Lung (tissue), 12 donors: ENCODE data around the gene DGCR2. TPM values are rescaled to one million over a fixed set of nuclear protein-coding genes. Genes with fewer than 3 reads are reported as not detected.
"Not testable (repeated sequence)": the region's sequence is repeated elsewhere in the genome, so short reads cannot be mapped to it uniquely, and the experiment has no call there.

ENCODE experiments used
- ATAC-seq: fragments of 200-7000 bp; cut with Tn5 transposase; one replicate; pipeline ENCODE4 v1.9.1; 2020; ENCODE audit warnings: moderate number of reproducible peaks; ENCODE audit not compliant: insufficient read depth, low FRiP score
- DNase-seq, 3 donors: peaks; one replicate each; pipeline ENCODE4 v3.0.0-alpha.2; 2013 to 2017
- H3K27ac ChIP-seq, 2 donors: one replicate each; pipeline ENCODE4 v1.5.1; 2013; ENCODE audit warnings: mild to moderate bottlenecking in 2 of 2, moderate library complexity in 2 of 2, control low read depth in 1 of 2, inconsistent platforms in 1 of 2, low read depth in 1 of 2, low read length in 1 of 2
- H3K27me3 ChIP-seq, 3 donors: one replicate each; pipeline ENCODE4 v1.5.1; 2013; ENCODE audit warnings: low read length in 2 of 3; ENCODE audit not compliant: control insufficient read depth in 3 of 3, insufficient read depth in 3 of 3
- H3K36me3 ChIP-seq, 4 donors: one replicate each; pipeline ENCODE4 v1.5.1; 2013; ENCODE audit warnings: low read length in 4 of 4, mild to moderate bottlenecking in 1 of 4, moderate library complexity in 1 of 4; ENCODE audit not compliant: control insufficient read depth in 4 of 4, insufficient read depth in 4 of 4
- H3K4me1 ChIP-seq, 5 donors: one replicate each; pipeline ENCODE4 v1.5.1; 2013; ENCODE audit warnings: low read length in 5 of 5, mild to moderate bottlenecking in 2 of 5, moderate library complexity in 1 of 5; ENCODE audit not compliant: control insufficient read depth in 5 of 5, insufficient read depth in 5 of 5
- H3K4me3 ChIP-seq: one replicate; pipeline ENCODE4 v1.5.1; 2013; ENCODE audit warnings: mild to moderate bottlenecking, control low read depth, moderate library complexity
- H3K9ac ChIP-seq, 2 donors: one replicate each; pipeline ENCODE4 v1.5.1; 2013; ENCODE audit warnings: low read length in 2 of 2, control low read depth in 1 of 2; ENCODE audit not compliant: insufficient read depth in 1 of 2
- H3K9me3 ChIP-seq, 4 donors: one replicate each; pipeline ENCODE4 v1.5.1; 2013; ENCODE audit warnings: low read length in 3 of 4, mild to moderate bottlenecking in 1 of 4, moderate library complexity in 1 of 4; ENCODE audit not compliant: control insufficient read depth in 4 of 4, insufficient read depth in 3 of 4
- WGBS, 2 donors: extraction: QIAGEN DNeasy Blood & Tissue Kit; methylation state at CpG; one replicate each; pipeline ENCODE4 v1.1.7; 2013; 5-methylcytosine and 5-hydroxymethylcytosine counted together
- polyA plus RNA-seq, 2 donors: library from polyadenylated mRNA; stranded (reverse); fragments of 200-250 nt; gene quantifications; one replicate each; pipeline ENCODE4 v1.2.1, GENCODE V29; 2013
- total RNA-seq, 2 donors: library from RNA; depleted of rRNA in 1 of 2; stranded (reverse); fragments of >200 nt in 1 of 2; gene quantifications; one replicate each; pipeline ENCODE4 v1.2.1, GENCODE V29; 2014 to 2021
- TF ChIP-seq, protein P1 (sequence below): IDR thresholded peaks from 2 replicates; pipeline ENCODE4 v1.5.1; 2012; ENCODE audit warnings: mild to moderate bottlenecking; ENCODE audit errors: control extremely low read depth, extremely low read depth
- donor health status: control.
- donor health status: control.
- donor health status: Bipolar disorder and iron deficiency.
- donor health status: healthy.
- donor health status: DM: yes; HTN: yes; CAD: no.

DGCR2 gene
- total and polyA plus RNA-seq, 4 donors = 40.4 to 77.4 (median 50.5) TPM

DNA sequence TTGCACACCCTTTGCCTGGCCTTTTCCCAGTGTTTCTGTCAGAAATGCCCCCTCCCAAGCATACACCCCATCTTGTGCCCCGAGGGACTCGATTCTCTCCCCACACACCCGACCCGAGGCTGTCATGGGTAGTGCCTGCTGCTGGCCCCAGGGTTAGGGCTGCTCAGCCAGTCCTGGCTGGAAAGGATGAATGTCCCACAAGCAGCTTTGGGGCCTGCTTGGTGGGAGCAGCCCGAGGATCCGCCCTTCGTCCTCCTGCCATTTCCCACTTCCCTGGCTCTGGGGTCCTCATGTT is 131.1 kb downstream of the DGCR2 start:
- DNase-seq = no peak
- 91% methylated on average over 7 of the region's 7 CpGs for WGBS, 2 donors
- peaks cover 0 to 2% (median 0%) of the 10 kb centered on the region in 4 donors for H3K9me3 ChIP-seq
- no peaks in the 10 kb centered on the region for H3K27me3 ChIP-seq
- no peak overlapping the region for H3K9ac ChIP-seq
- H3K4me1 ChIP-seq = no peaks in the 10 kb centered on the region
- no peak overlapping the region for H3K27ac ChIP-seq
- TF ChIP-seq, protein P1, sequence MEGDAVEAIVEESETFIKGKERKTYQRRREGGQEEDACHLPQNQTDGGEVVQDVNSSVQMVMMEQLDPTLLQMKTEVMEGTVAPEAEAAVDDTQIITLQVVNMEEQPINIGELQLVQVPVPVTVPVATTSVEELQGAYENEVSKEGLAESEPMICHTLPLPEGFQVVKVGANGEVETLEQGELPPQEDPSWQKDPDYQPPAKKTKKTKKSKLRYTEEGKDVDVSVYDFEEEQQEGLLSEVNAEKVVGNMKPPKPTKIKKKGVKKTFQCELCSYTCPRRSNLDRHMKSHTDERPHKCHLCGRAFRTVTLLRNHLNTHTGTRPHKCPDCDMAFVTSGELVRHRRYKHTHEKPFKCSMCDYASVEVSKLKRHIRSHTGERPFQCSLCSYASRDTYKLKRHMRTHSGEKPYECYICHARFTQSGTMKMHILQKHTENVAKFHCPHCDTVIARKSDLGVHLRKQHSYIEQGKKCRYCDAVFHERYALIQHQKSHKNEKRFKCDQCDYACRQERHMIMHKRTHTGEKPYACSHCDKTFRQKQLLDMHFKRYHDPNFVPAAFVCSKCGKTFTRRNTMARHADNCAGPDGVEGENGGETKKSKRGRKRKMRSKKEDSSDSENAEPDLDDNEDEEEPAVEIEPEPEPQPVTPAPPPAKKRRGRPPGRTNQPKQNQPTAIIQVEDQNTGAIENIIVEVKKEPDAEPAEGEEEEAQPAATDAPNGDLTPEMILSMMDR = no peak
- no peak for ATAC-seq
- H3K36me3 ChIP-seq = no peaks in the 10 kb centered on the region
- H3K4me3 ChIP-seq = no peak overlapping the region

- DNase-seq (no peak), ATAC-seq (no peak)
- no peaks in the 10 kb centered on the region for H3K4me1 ChIP-seq
- H3K9ac ChIP-seq = no peak overlapping the region
- TF ChIP-seq, protein P1 = no peak
- no peak overlapping the region for H3K4me3 ChIP-seq
- no peak overlapping the region for H3K27ac ChIP-seq
- H3K36me3 ChIP-seq = no peaks in the 10 kb centered on the region
- WGBS, 2 donors = 93 to 95% methylated on average over 23 of the region's 23 CpGs
- no peaks in the 10 kb centered on the region for H3K27me3 ChIP-seq
- peaks cover 0 to 2% (median 0%) of the 10 kb centered on the region in 4 donors for H3K9me3 ChIP-seq
Measured at GRCh38 chr22:18990355-18991137, 131.7 kb downstream of the DGCR2 start.

DNA sequence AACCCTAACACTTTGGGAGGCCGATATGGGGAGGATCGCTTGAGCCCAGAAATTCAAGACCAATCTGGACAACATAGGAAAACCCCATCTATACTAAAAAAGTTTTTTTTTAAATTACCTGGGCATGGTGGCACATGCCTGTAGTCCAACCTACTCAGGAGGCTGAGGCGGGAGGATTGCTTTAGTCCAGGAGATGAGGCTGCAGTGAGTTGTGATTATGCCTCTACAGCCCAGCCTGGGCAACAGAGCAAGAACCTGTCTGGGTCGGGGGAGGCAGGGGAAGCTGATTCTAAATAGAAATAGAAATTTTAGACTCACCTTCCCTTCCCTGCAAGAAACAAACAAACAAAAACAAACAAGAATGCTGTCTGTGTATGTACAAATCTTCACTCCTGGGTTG is 133.3 kb downstream of the DGCR2 start:
- 90 to 91% methylated on average over 4 of the region's 4 CpGs for WGBS, 2 donors
- Histone ChIP-seq H3K36me3 (no peaks in the 10 kb centered on the region), H3K4me3 (no peak overlapping the region), H3K4me1 (no peaks in the 10 kb centered on the region), H3K27ac (no peak overlapping the region), H3K27me3 (no peaks in the 10 kb centered on the region), H3K9ac (no peak overlapping the region), H3K9me3 (peaks cover 0 to 2% (median 0%) of the 10 kb centered on the region in 4 donors)
- DNase-seq (no peak), ATAC-seq (no peak)
- TF ChIP-seq, protein P1 = no peak

DNA sequence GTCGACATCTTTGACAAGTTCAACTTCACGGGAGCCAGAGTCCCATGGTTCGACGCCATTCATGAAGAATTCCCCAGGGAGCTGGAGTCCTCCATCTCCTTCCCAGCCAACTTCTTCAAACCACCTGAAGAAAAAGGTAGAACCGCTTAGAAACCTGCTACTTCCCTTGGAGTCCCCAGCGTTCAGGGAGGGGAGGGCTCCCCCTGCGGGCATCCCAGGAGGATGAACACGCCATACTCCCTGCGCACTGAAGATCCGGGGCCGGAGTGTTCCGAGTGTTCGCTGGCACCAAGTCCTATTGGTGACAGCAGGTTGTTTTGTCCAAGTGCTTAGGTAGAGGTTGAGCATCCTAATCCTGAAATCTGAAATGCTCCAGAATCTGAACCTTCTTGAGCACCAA is 134.4 kb downstream of the DGCR2 start:
- DNase-seq = no peak
- TF ChIP-seq, protein P1 = no peak
- 33 to 42% methylated on average over 13 of the region's 13 CpGs for WGBS, 2 donors

DNA sequence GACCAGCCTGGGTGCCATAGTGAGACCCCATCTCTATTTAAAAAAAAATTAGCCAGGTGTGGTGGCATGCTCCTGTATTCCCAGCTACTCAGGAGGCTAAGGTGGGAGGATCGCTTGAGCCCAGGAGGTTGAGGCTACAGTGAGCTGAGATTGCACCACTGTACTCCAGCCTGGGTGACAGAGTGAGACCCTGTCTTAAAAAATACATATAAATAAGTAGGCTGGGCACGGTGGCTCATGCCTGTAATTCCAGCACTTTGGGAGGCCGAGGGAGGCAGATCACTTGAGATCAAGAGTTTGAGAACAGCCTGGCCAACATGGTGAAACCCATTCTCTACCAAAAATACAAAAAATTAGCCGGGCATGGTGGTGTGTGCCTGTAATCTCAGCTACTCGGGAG is 135.1 kb downstream of the DGCR2 start:
- not testable (repeated sequence) for ATAC-seq, H3K27me3 ChIP-seq, H3K9me3 ChIP-seq, H3K9ac ChIP-seq, H3K36me3 ChIP-seq, DNase-seq, H3K4me3 ChIP-seq, H3K27ac ChIP-seq, H3K4me1 ChIP-seq
- WGBS, 2 donors = 67 to 78% methylated on average over 5 of the region's 5 CpGs

More for the DNA sequence above, 134.4 kb downstream of the DGCR2 start:
- H3K27me3 ChIP-seq = no peaks in the 10 kb centered on the region
- ATAC-seq = no peak
- no peak overlapping the region for H3K27ac ChIP-seq
- peaks cover 0 to 2% (median 0%) of the 10 kb centered on the region in 4 donors for H3K9me3 ChIP-seq
- no peaks in the 10 kb centered on the region for H3K36me3 ChIP-seq
- H3K4me3 ChIP-seq = no peak overlapping the region
- no peaks in the 10 kb centered on the region for H3K4me1 ChIP-seq
- H3K9ac ChIP-seq = no peak overlapping the region
